Esophagus mucosa (tissue), 1 donor: Measurements from ENCODE around the gene TUBA8. TPM values are rescaled to one million over a fixed set of nuclear protein-coding genes. Genes with fewer than 3 reads are reported as not detected.
"Not testable (repeated sequence)": the region's sequence is repeated elsewhere in the genome, so short reads cannot be mapped to it uniquely, and the experiment has no call there.

Experiments used
- ATAC-seq: fragments of 200-7000 bp; cut with Tn5 transposase; one replicate; pipeline ENCODE4 v1.9.1; 2020
- total RNA-seq: library from RNA; stranded (reverse); gene quantifications from one replicate; pipeline ENCODE4 v1.2.4, GENCODE V29; 2023
- donor health status: DM: yes; HTN: yes; CAD: no.

The TUBA8 gene
- total RNA-seq, 1 donor from 2014 or later: 0.68 TPM

DNA sequence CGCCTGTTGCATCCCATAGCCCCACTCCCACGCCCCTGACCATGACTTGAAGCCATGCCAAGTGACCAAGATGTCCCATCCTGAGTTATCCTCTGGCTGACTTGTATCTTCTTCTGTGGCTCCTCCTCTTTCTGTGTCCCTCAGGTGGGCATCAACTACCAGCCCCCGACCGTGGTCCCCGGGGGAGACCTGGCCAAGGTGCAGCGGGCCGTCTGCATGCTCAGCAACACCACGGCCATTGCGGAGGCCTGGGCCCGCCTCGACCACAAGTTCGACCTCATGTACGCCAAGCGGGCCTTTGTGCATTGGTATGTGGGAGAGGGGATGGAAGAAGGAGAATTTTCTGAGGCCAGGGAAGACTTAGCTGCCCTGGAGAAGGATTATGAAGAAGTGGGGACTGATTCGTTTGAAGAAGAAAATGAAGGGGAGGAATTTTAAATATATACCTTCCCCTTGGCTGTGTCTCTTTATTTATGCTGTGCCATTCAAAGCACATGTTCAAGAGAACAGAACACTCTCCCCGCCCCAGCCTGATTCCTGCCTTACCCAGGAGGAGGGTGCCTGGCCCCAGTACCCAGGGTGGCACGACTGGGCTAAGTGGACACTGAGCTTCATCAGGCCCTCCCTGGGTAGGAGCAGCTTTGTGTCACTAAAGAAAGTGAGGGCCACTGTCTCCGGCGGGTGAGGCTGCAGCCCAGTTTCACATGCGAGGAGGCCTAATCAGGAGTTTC lies 20.3 kb downstream of the TUBA8 start:
- ATAC-seq: no peak

DNA sequence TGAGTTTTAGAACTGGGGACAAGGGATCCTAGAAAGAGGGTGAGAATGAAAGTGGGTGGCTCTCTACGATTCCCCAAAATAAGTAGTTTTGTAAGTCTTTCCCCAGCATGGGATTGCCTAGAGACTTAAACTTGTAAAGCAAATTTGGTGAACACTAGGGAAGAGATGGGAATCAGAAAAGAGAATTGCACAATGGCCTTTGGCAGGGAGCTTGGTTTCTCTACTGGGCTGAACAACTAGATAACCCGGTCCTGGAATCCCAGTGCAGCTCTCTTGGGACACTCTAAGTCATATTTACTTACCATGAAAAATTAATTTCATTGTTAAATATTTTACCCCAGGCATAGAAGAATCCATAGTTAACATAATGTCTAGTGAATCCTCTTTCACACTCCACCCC lies 22.8 kb downstream of the TUBA8 start:
- ATAC-seq: no peak

DNA sequence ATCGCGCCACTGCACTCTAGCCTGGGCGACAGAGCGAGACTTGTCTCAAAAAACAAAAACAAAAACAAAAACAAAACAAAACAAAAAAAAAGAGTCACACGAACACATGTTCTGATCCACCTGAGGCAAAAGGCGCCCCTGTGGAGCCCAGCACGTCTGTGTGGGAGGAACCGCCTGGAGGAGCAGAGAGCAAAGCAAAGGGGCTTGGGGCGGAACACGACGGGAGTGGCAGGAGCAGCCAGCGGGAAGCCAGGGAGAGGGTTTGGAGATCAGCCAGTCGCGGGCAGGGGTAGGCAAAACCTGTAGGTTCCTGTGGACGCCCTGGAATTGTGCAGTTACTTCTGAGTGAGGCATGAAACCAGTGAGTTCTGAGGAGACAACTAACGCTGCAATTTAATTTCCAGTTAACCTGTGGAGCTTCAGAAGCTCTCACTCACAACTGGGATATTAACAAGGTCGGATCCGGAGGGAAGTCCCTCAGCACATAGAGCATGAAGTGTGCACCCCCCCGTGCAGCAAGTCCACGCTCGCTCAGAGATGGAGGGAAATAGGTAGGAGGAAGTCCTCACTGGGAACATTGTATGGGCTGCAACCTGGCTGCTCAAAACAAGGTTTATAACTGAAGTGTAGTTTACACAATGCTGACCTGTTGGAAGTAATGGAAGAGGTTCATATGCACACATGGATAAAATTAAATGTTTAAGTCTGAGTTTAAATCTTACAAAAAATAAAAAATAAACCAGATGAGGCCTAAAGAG lies 26.1 kb downstream of the TUBA8 start:
- ATAC-seq: no peak

DNA sequence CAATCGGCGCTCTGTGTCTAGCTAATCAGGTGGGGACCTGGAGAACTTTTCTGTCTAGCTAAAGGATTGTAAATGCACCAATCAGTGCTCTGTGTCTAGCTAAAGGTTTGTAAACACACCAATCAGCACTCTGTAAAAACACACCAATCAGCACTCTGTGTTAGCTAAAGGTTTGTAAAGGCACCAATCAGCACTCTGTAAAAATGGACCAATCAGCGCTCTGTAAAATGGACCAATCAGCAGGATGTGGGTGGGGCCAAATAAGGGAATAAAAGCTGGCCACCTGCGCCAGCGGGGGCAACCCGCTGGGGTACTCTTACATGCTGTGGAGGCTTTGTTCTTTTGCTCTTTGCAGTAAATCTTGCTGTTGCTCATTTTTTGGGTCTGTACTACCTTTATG lies 30.4 kb downstream of the TUBA8 start:
- not testable (repeated sequence) for ATAC-seq

DNA sequence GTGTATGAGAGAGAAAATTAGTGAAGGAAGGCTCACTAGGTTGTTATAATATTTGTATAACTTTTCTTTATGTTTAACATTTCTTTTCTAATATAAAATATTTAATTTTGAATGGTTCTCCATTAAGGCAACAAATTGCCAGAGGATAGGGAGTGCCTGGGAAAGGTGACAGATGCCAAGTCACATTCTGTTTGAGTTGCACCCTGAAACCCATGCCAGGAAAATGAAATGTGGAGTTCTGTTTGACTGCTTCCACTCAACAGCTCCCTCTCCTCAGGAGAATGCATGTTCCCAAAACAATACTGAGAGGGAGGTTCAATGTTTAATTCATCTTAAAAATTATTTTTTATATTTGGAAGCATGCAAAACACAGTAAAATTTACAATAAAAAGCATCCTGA lies 33.5 kb downstream of the TUBA8 start:
- no peak for ATAC-seq

DNA sequence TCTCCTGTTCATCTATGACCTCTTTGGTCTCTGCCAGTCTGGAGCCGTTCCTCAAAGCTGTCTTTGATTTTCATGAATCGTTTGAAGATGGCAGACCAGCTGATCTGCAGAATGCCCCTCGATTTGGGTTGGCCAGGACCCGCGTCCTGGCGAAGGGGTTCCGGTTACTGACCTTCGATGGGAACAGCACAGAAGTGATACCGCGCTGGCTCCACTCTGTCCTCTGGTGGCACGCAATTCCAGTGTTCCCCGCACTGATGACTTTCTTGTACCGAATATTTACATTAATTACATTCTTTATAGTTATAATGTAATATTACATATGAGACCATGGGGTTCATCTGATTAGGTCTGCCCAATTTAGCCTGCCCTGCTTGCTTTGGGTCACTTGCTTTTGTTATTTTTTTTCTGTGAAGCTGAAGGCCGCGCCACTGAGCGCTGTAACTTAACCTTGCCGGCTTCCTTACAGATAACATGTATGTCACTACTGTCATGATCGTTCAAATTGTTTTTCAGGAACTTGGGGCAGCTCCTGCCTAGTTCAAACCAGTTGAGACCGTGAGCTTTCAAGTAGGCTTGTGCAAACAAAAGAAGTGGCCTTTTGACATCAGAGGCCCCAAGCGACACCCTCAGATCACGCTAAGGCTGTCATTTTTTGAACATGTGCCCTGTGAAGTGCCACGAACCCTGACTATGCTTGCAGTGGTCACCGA lies 35.2 kb downstream of the TUBA8 start:
- ATAC-seq: no peak

DNA sequence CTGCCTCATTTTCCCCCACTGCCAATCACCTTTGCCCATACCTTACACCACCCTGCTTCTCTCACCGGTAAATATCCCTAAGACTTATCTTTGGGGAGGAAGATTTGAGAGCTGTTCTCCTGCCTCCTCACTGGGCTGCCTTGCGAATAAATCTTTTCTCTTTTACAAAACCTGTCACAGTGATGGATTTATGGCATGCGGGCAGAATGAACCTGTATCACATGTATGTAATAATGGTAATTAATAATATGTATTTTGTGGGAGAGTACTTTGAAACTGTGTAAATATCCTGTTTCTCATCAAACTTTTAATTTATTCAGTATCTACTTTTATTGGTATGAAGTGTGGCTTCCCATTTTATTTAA lies 35.8 kb downstream of the TUBA8 start:
- ATAC-seq: no peak

DNA sequence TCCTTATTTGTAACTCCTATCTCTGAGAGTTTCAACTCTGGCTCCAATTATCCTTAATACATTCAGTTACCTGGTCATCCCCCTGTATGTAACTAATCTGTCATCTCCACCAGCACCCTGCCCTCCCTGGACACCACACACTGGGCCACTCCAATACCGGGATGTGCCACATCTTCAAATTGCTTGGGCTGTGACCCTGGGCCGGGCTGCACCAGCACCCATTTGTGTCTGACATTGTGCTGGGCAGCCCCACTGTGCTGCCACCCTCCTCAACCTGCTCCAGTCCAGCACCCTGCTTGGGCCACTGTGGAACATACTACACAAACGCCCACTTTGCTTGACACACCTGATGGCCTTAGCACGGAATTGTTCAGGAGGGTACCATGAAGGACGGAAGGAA lies 37.2 kb downstream of the TUBA8 start:
- no peak for ATAC-seq

DNA sequence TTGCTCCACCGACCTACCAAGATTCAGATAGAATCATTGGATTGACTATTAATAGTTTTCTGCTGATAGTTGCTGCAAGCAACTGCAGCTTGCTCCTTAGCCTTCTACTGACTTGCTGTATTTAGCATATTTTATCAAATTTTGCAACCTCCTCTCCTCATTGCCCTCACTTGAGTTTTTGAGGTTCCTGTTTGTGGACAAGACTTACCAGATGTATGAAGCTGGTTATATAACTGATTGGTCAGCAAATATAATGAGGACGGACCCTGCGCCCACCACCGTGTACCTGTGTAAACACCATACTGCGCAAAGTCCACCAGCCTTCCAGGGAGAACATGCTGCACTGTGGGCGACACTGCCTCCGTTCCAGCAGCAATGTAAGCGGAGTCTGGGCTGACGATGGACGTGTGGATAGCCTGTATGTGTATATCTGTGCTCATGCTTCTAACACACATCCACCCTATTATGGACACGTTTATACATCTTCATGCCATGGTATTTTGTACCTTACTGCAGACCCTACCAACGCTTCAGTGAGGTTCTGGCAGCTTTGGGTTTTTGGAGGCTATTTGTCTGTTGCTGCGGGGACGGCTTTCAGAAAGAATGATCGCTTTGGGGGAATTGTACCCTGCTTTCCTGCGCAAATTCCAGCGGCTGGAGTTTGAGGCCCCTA lies 37.8 kb downstream of the TUBA8 start:
- no peak for ATAC-seq

DNA sequence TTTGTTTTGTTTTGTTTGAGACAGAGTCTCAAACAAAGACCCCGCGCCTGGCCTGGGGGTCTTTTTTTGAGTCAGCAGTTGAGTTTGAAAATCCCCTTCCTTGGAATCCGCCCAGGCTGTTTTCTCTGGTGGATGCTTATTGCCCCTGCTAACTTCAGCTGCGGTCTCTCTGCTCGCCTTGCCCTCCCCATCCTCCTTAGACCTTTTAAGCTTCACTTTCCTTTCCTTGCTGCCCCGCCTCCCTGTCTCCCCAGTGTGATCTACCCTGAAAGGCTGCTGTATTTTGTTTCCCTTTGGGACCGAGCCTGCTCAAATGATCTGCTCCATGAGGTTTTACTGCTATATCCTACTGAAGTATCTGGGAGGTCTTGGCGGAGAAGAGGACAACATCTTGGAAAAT lies 41.9 kb downstream of the TUBA8 start:
- no peak for ATAC-seq

DNA sequence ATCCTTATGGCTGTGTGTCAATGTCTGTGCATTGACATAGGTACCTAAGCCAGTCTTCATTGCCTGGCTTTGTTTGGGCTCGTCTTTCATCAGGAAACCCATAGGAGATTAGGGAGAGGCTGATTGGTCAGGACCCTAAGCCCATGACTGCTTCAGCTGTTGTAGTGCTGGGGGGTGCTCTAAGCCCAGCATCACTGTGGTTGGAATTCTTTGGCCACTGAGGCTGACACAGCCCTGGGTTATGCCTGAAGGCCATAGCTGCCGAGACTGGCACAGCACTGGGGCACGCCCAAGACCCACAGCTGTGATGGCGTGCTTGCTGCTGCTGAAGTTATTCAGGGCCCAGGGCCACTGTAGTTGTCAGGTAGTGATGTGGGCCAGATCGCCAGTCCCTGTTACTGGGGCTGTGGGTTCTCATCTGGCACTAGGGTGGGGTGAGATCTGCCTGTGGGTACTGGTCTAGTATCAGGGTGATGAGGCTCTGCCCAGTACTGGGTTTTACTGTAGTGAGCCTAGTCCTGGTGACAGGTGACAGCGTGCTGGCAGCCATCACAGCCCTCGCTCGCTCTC lies 44.3 kb downstream of the TUBA8 start:
- peak; percentile 12 for ATAC-seq

DNA sequence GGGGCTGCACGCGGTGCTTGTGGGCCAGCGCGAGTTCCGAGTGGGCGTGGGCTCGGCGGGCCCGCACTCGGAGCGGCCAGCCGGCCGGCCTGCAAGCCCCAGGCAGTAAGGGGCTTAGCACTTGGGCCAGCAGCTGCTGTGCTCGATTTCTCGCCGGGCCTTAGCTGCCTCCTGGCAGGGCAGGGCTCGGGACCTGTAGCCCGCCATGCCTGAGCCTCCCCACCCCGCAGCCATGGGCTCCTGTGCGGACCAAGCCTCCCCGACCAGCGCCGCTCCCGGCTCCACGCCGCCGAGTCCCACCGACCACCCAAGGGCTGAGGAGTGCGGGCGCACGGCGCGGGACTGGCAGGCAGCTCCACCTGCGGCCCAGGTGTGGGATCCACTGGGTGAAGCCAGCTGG lies 44.9 kb downstream of the TUBA8 start:
- not testable (repeated sequence) for ATAC-seq

DNA sequence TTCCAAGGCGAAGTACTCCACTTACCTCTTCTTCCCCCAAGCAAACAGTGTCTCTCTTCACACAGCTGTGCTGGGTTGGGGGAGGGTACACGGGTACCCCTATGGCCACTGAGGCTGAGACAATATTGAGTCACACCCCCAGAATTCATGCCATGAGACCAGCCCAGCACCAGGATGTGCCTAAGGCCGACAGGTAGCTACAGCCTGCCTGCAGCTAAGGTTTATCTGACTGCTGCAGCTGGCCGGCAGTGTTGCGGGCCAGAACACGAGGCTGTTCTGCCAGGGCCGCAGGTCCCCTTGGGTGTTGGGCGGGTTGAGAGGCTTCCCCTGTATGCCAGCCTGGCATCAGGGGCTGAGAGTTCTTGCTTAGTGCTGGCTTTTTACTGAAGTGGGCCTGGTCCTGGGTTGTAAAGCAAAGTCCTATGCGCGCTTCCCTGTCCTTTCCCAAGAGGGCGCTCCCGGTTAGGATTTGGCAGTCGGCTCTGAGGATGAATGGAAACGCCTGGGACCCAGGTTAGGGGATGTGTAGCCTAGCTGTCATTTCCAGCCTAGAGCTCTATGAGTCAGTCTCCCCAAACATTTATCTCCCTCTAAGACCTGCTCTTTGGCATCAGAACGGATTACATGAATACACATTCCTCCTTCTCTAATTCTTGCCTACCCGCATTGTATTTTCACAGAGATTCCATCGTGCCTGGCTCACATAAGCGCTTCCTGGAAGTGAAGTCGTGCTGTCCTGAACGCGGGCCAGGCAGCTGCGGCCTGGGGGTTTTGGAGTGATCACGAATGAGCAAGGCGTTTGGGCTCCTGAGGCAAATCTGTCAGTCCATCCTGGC lies 46.5 kb downstream of the TUBA8 start:
- ATAC-seq: peak; percentile 74

DNA sequence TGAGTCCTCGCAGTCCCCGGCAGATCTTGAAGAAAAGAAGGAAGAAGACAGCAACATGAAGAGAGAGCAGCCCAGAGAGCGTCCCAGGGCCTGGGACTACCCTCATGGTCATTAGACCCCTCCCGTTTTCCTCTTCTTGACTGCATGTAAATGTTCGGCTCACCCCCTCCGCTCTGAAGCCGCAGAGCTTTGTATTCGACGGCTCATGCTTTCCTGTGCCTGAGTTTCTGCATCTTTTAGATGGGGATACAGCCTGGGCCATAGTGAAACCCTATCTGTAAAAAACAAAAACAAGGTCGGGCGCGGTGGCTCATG lies 47.1 kb downstream of the TUBA8 start:
- no peak for ATAC-seq

DNA sequence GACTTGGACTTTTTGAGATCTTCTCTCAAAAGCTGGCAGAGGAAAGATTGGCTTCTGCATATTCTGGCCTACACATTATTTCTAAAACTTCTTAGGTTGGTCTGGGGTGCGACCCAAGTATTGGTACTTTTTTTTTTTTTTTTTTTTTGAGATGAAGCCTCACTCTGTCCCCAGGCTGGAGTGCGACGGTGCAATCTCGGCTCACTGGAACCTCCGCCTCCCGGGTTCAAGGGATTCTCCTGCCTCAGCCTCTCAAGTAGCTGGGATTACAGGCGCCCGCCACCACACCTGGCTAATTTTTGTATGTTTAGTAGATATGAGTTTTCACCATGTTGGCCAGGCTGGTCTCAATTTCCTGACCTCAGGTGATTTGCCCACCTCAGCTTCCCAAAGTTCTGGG lies 50.0 kb downstream of the TUBA8 start:
- ATAC-seq: not testable (repeated sequence)

DNA sequence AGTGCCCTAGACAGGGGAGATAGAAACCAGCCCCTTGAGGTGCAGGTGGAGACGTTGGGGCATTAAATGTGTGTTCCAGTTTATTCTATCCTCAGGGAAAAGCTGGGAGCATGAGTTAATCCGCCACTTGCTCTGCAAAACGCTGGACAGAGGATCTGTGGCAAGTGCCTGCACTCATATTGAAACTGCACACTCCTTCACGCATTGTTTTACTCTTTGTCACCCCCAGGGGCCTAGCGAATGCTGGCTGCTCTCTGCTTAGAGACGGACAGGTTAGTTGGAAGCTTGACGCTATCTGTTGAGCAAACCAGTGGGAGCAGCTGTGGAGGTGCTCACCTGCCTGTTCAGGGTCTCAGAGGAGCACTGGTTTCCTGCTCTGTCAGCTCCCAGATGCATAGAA lies 53.2 kb downstream of the TUBA8 start:
- ATAC-seq: not testable (repeated sequence)

DNA sequence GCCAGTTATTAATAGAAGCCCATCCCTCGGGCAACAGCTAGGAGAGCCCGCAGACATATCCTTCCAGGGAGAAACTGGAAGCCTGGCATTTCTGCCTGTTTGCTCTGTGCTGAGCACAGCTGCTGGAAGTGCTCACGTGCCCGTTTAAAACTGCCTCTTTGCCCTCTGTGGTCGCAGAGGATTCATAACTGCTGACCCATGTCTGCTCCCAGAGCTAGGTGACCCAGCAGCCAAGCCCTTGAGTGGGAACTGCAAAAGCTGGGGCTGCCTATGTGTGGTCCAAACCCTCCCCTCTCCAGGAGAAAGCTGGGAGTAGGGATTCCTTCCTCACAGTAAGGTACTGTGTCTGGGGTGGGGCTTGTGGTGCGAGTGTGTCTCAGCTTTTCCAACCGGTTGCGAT lies 54.0 kb downstream of the TUBA8 start:
- not testable (repeated sequence) for ATAC-seq

DNA sequence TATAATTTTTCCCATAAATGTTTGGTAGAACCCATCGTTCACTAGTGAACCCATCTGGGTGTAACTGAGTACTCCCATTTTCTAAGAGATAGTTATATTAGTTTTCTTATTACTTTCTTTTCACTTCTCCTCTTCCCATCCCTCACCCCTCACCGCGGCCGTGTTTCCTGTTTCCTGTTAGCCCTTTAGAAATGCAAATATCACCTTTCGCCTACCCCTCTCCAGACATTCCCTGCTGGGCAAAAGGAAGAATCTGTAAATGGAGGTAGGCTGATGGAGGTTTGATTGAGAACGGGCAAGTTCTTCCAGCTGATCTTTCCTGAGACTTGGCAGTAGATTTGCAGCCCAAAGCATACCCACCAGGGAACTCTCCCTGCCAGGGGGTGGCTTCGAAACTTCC lies 54.7 kb downstream of the TUBA8 start:
- ATAC-seq: not testable (repeated sequence)

DNA sequence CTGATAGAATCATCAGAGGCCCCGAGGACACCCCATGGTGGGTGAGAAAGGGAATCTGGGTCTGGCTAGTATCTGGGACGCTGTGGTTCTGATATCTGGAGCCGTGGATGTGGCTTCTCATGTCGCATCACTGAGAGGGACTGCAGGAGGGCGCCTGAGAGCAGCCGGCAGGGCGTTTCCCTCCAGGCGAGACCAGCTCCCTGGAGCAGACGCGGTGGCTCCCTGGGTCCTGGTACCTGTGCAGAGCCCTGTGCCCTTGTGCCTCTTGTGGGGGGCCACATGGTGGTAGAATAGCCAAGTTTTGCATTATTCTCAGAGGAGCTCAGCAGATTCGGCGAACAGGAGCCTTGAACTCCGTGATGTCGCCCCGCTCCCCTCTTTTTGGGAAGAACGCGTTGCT lies 59.7 kb downstream of the TUBA8 start:
- not testable (repeated sequence) for ATAC-seq

DNA sequence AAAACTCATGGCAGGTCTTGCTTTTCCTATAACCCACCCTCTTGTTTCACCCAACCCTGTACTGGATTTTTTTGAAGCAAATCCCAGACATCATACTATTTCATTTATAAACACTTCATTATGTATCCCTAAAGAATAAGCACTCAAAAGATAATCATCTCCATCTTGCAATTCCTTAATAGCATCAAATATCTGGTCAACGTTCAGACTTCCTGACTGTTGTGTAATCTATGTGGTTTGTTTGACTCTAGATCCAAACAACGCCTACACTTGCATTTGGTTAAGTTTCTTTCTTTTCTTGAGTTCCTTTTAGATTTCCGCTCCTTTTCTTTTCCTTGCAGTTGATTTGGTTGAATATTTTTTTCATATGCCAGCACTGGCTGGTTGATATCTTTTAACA lies 61.6 kb downstream of the TUBA8 start:
- not testable (repeated sequence) for ATAC-seq

DNA sequence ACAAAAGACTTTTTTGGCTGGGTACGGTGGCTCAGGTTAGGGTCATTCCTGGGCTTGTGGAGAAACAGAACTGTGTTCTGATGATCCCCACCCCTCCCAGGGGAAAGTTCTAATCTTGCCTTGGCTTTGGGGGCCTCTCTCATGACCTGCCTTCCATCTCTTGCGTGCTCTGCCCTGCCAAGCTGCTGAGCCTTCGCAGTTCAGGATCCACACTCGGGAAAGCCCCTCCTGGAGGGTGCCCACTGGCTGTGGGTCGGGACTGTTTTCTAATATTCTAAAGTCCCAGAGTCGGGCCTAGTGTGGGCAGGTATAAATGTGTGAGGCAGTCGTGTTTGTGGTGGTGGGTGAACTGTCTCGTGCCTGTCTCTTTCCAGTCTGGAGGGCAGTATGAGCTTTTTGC lies 62.2 kb downstream of the TUBA8 start:
- not testable (repeated sequence) for ATAC-seq

DNA sequence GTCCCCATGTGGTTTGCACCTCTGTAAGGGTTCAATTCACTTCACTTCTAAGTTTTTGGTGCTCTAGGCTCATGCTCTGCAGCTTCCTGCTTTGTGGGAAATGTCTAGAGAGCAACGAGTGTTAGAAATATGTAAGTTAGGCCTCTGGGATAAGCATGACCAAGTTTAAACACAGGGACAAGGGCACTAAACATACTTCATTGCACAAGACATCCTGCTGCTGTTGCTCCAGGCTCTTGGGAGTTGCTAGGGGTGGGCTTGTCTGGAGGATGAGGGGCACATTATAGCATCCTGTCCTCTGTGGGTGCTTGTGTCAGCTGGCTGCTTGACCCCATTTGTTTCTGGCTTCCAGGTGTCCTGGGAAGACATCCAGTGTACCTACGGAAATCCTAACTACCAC lies 62.8 kb downstream of the TUBA8 start:
- not testable (repeated sequence) for ATAC-seq
